GM12878 (cell line): ENCODE data around the gene SWSAP1. TPM values are rescaled to one million over a fixed set of nuclear protein-coding genes. Genes with fewer than 3 reads are reported as not detected.
"Not testable (repeated sequence)": the region's sequence is repeated elsewhere in the genome, so short reads cannot be mapped to it uniquely, and the experiment has no call there.

Experiments
- ATAC-seq: fragments of 200-7000 bp; cut with Tn5 transposase; 3 replicates; pipeline ENCODE4 v1.9.1; 2020; ENCODE audit warnings: mild to moderate bottlenecking, moderate library complexity
- BruUV-seq: library from RNA; stranded (reverse); fragments of 400-500 nt; replicated peaks from 2 replicates; lab custom pipeline; 2021; lab: Mats Ljungman, UMichigan
- CTCF ChIA-PET: fragments of 300-600 bp; sonication (Branson Sonifier 250); formaldehyde crosslinking; extraction: SDS; loops from one replicate; lab custom pipeline; 2021; ENCODE audit warnings: inconsistent platforms; lab: Yijun Ruan, JAX
- POLR2A ChIA-PET: fragments of 350-600 bp; formaldehyde crosslinking; extraction: SDS; loops from one replicate; lab custom pipeline; 2021; ENCODE audit warnings: inconsistent platforms; lab: Charles Lee
- RAD21 ChIA-PET: fragments of 300-600 bp; sonication (Branson Sonifier 250); formaldehyde crosslinking; loops from one replicate; lab custom pipeline; 2023; ENCODE audit warnings: antibody characterized with exemption; ENCODE audit not compliant: unreplicated experiment; lab: Charles Lee
- SMC1A ChIA-PET: fragments of 300-600 bp; sonication (Branson Sonifier 250); formaldehyde crosslinking; loops from one replicate; lab custom pipeline; 2023; ENCODE audit not compliant: unreplicated experiment, uncharacterized antibody; lab: Charles Lee
- DNase-seq: peaks from one replicate; pipeline ENCODE4 v3.0.0-alpha.2; 2011; ENCODE audit warnings: low read depth, low spot score
- FAIRE-seq: peaks from 3 replicates; lab custom pipeline; 2011; peaks lifted over from hg19 to GRCh38; lab: Jason Lieb, UNC
- H2AFZ ChIP-seq: 2 replicates; pipeline ENCODE4 v1.6.0; 2011; ENCODE audit warnings: low read depth, low read length, control low read depth; ENCODE audit not compliant: control insufficient read depth
- H3K27ac ChIP-seq: 2 replicates; pipeline ENCODE4 v1.5.1; 2011; ENCODE audit warnings: control low read depth; ENCODE audit not compliant: control insufficient read depth, insufficient read depth
- H3K27me3 ChIP-seq, 2 experiments: replicated peaks in 1 of 2; 2 replicates each; pipeline versions ENCODE4 v1.6.0 to v1.6.1; 2011; ENCODE audit warnings: low read length in 1 of 2; ENCODE audit not compliant: control insufficient read depth in 2 of 2, insufficient read depth in 2 of 2
- H3K36me3 ChIP-seq, 2 experiments: 2 replicates each; pipeline ENCODE4 v1.5.1; 2011; ENCODE audit warnings: low read length in 1 of 2; ENCODE audit not compliant: control insufficient read depth in 2 of 2, insufficient read depth in 2 of 2
- H3K4me1 ChIP-seq: 2 replicates; pipeline ENCODE4 v1.6.1; 2011; ENCODE audit warnings: mild to moderate bottlenecking, low read length, moderate library complexity, mixed read lengths; ENCODE audit not compliant: control insufficient read depth, insufficient read depth
- H3K4me2 ChIP-seq: 2 replicates; pipeline ENCODE4 v1.6.0; 2011; ENCODE audit warnings: control low read depth; ENCODE audit not compliant: control insufficient read depth, insufficient read depth
- H3K4me3 ChIP-seq: fragments of 200-600 bp; sonication (generic); 2 replicates; pipeline ENCODE4 v1.5.1; 2016
- H3K79me2 ChIP-seq: 2 replicates; pipeline ENCODE4 v1.6.0; 2011; ENCODE audit warnings: low read length; ENCODE audit not compliant: control insufficient read depth, insufficient read depth
- H3K9ac ChIP-seq: 2 replicates; pipeline ENCODE4 v1.8.0; 2011; ENCODE audit warnings: low read length, control low read depth, mixed read lengths; ENCODE audit not compliant: control insufficient read depth, insufficient read depth
- H3K9me3 ChIP-seq: replicated peaks from 3 replicates; pipeline ENCODE4 v1.5.1; 2011; ENCODE audit warnings: mild to moderate bottlenecking, low read length; ENCODE audit not compliant: control insufficient read depth, insufficient read depth
- H4K20me1 ChIP-seq: 2 replicates; pipeline ENCODE4 v1.6.0; 2011; ENCODE audit not compliant: control insufficient read depth, insufficient read depth
- CREB1 ChIP-seq: IDR thresholded peaks from 2 replicates; pipeline ENCODE4 v1.6.1; 2012; ENCODE audit warnings: low read depth, mild to moderate bottlenecking, inconsistent platforms
- E2F8 ChIP-seq: fragments of 450-650 bp; IDR thresholded peaks from 2 replicates; pipeline ENCODE4 v1.6.1; 2018; ENCODE audit warnings: mild to moderate bottlenecking, low read depth, moderate library complexity; ENCODE audit not compliant: partially characterized antibody
- JUNB ChIP-seq: IDR thresholded peaks from 2 replicates; pipeline ENCODE4 v1.6.1; 2016; ENCODE audit warnings: antibody characterized with exemption, mild to moderate bottlenecking
- MYC ChIP-seq: IDR thresholded peaks from 2 replicates; pipeline ENCODE4 v1.6.1; 2011; ENCODE audit warnings: mild to moderate bottlenecking, low read length, moderate library complexity, inconsistent platforms; ENCODE audit not compliant: insufficient read depth, insufficient replicate concordance, insufficient read length, severe bottlenecking
- RAD51 ChIP-seq: fragments of 450-650 bp; IDR thresholded peaks from 2 replicates; pipeline ENCODE4 v1.6.1; 2016; ENCODE audit warnings: moderate library complexity, mild to moderate bottlenecking, inconsistent platforms
- RELA ChIP-seq: fragments of 450-650 bp; IDR thresholded peaks from 2 replicates; pipeline ENCODE4 v1.8.0; 2014; ENCODE audit warnings: borderline replicate concordance; ENCODE audit not compliant: partially characterized antibody
- SP1 ChIP-seq: IDR thresholded peaks from one replicate; pipeline ENCODE4 v1.6.1; 2011; ENCODE audit warnings: low read depth, low read length
- SREBF1 ChIP-seq: IDR thresholded peaks from 2 replicates; pipeline ENCODE4 v1.6.1; 2012; ENCODE audit warnings: mild to moderate bottlenecking, low read length
- ZBTB40 ChIP-seq: fragments of 450-650 bp; IDR thresholded peaks from 2 replicates; pipeline ENCODE4 v1.6.1; 2016; ENCODE audit warnings: mild to moderate bottlenecking, moderate library complexity, borderline replicate concordance
- ZSCAN29 ChIP-seq: fragments of 450-650 bp; IDR thresholded peaks from 2 replicates; pipeline ENCODE4 v1.6.1; 2017; ENCODE audit warnings: mild to moderate bottlenecking, moderate library complexity
- WGBS: methylation state at CpG from one replicate; pipeline ENCODE4 v1.1.6; 2016; ENCODE audit warnings: low lambda C conversion rate; ENCODE audit not compliant: insufficient replicate concordance, insufficient coverage; ENCODE audit errors: missing lambda C conversion rate; 5-methylcytosine and 5-hydroxymethylcytosine counted together
- in situ Hi-C: fragments of 300-500 bp; cut with MboI; formaldehyde crosslinking; loops from 9 replicates; pipeline ENCODE4 v1.14.3; 2018; ENCODE audit warnings: mixed read lengths
- intact Hi-C: fragments of 100-400 bp; cut with micrococcal nuclease; formaldehyde crosslinking; loops from one replicate; pipeline ENCODE4 v1.14.2; 2022; ENCODE audit not compliant: unreplicated experiment
- polyA plus RNA-seq, 11 experiments: library from polyadenylated mRNA; depleted of rRNA in 4 of 11; unstranded in 6 of 11; stranded (reverse) in 5 of 11; fragments of >200 nt; fragmentation: Nextera tagmentation in 4 of 11; fragmentation: Illumina TruSeq in 1 of 11; extraction: Ambion mirVana in 4 of 11; extraction: Trizol in 1 of 11; gene quantifications; 1 replicate in 1 of 11; 2 replicates in 10 of 11; pipeline versions ENCODE4 v1.2.1 to v1.2.3, GENCODE V29; 2011 to 2016; ENCODE audit warnings: inconsistent platforms in 2 of 11, missing spikeins in 2 of 11, low read depth in 1 of 11
- total RNA-seq, 4 experiments: library from RNA; depleted of rRNA in 3 of 4; stranded (reverse); fragments of >200 nt in 3 of 4; fragmentation: Illumina TruSeq in 1 of 4; extraction: Trizol in 1 of 4; gene quantifications; 2 replicates each; pipeline versions ENCODE4 v1.2.1 to v1.2.3, GENCODE V29; 2013 to 2021

Gene SWSAP1
- total and polyA plus RNA-seq, 10 of the 15 experiments (the other 5 are each of a cell fraction or from before 2014, with no cell fraction given) = 0.18 to 6.5 (median 2.4) TPM

GRCh38 chr19:11340099-11340467 is 34.4 kb upstream of the SWSAP1 start:
- H3K9ac ChIP-seq = peak overlapping the region; percentile 62; the same call in 1 of the 2 replicates

GRCh38 chr19:11342429-11342828 is 32.0 kb upstream of the SWSAP1 start:
- Histone ChIP-seq H3K4me1 (peaks cover 14% of the 10 kb centered on the region), H3K36me3 (no peaks in the 10 kb centered on the region; a peak in 1 of 4 replicates), H3K27ac (no peak overlapping the region), H4K20me1 (no peaks in the 10 kb centered on the region), H3K79me2 (peaks cover 10% of the 10 kb centered on the region), H3K27me3 (no peaks in the 10 kb centered on the region), H3K4me2 (no peak overlapping the region), H3K9me3 (no peaks in the 10 kb centered on the region), H3K9ac (no peak overlapping the region), H3K4me3 (no peak overlapping the region), H2AFZ (no peak overlapping the region)
- FAIRE-seq (no peak), ATAC-seq (no peak), DNase-seq (no peak)
- ChIA-PET CTCF (no interaction called here), SMC1A (no interaction called here), RAD21 (no interaction called here), POLR2A (no interaction called here)
- BruUV-seq = no TSS peak
- 52% methylated on average over 3 of the region's 3 CpGs for WGBS
- intact Hi-C loops (no loop called here), in situ Hi-C loops (no loop called here)
- TF ChIP-seq RAD51 (no peak), SREBF1 (no peak), E2F8 (no peak), ZBTB40 (no peak), RELA (no peak), SP1 (no peak), CREB1 (no peak), JUNB (no peak), ZSCAN29 (no peak), MYC (no peak)

More at GRCh38 chr19:11340099-11340467, 34.4 kb upstream of the SWSAP1 start:
- H3K79me2 ChIP-seq, H3K27me3 ChIP-seq, H4K20me1 ChIP-seq, DNase-seq, intact Hi-C loops, H2AFZ ChIP-seq, ATAC-seq, FAIRE-seq, H3K36me3 ChIP-seq, in situ Hi-C loops, BruUV-seq, H3K9me3 ChIP-seq, H3K27ac ChIP-seq: not testable (repeated sequence)
- POLR2A ChIA-PET = interaction anchor here (0.6 to 2.4 kb wide), 8 partner anchors 9 to 184 kb away, joined by 3 to 13 read pairs (median 3); partner anchors contain the start of gene SWSAP1
- SMC1A ChIA-PET = interaction anchor here (0.9 to 1.6 kb wide), 5 partner anchors 15 to 160 kb away, joined by 3 to 7 read pairs (median 4); partner anchors contain the start of gene TSPAN16
- CTCF ChIA-PET = interaction anchor here (0.6 to 2.3 kb wide), 9 partner anchors 9 to 142 kb away, joined by 3 to 11 read pairs (median 6); no protein-coding TSS in a partner anchor
- 64% methylated on average over 8 of the region's 8 CpGs for WGBS
- Histone ChIP-seq H3K4me2 (peak overlapping the region; percentile 90), H3K4me3 (peak overlapping the region; percentile 93), H3K4me1 (peaks cover 11% of the 10 kb centered on the region)
- RAD21 ChIA-PET = interaction anchor here (0.5 to 1.4 kb wide), 6 partner anchors 15 to 454 kb away, joined by 3 to 7 read pairs (median 3); partner anchors contain the start of gene SWSAP1
